Measurements from ENCODE around the gene ATOH8.
"Not testable (repeated sequence)": the region's sequence is repeated elsewhere in the genome, so short reads cannot be mapped to it uniquely, and the experiment has no call there.

Gene ATOH8

DNA sequence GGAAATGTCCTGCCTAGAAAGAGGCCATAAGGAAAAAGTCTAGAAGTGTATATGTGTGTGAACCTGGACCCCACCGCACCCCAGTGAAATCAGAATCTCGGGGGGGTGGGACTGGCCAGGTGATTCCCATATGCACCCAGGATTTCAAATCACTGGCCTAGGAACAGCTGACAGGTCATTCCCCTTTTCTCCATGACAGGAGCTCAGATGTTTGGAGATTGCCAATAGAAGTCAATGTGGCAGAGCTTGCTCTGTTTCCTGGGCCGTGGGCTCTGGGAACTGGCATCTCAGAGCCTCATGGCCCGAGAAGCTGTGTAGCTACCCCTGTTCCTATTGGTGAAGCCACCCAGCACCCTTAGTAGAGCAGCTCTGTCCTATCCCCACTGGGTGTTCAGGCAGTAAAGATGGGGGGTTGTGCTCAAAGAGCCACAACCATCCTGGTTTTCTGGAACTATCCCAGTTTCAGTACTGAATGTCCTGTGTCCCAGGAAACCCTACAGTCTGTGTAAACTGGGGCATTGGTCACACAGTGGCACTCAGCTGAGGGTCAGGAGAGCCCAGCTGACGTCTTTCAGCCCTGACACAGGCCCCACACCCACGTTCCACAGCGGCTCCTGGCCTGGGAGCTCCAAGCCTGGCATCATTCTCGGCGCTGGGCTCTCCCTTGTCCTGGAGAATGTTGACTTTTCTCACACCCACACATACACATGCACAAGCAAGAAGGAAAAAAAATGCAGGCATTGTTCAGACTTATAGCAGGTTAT lies 40.8 kb upstream of the ATOH8 start:
- no peak overlapping the region for H3K4me3 ChIP-seq
- no peak for DNase-seq (ENCODE audit: low spot score)
- H3K27ac ChIP-seq = peak overlapping the region; percentile 61 to 84
- TF ChIP-seq, protein P1, sequence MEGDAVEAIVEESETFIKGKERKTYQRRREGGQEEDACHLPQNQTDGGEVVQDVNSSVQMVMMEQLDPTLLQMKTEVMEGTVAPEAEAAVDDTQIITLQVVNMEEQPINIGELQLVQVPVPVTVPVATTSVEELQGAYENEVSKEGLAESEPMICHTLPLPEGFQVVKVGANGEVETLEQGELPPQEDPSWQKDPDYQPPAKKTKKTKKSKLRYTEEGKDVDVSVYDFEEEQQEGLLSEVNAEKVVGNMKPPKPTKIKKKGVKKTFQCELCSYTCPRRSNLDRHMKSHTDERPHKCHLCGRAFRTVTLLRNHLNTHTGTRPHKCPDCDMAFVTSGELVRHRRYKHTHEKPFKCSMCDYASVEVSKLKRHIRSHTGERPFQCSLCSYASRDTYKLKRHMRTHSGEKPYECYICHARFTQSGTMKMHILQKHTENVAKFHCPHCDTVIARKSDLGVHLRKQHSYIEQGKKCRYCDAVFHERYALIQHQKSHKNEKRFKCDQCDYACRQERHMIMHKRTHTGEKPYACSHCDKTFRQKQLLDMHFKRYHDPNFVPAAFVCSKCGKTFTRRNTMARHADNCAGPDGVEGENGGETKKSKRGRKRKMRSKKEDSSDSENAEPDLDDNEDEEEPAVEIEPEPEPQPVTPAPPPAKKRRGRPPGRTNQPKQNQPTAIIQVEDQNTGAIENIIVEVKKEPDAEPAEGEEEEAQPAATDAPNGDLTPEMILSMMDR (IDR thresholded peaks at IDR 0.05) = no peak

DNA sequence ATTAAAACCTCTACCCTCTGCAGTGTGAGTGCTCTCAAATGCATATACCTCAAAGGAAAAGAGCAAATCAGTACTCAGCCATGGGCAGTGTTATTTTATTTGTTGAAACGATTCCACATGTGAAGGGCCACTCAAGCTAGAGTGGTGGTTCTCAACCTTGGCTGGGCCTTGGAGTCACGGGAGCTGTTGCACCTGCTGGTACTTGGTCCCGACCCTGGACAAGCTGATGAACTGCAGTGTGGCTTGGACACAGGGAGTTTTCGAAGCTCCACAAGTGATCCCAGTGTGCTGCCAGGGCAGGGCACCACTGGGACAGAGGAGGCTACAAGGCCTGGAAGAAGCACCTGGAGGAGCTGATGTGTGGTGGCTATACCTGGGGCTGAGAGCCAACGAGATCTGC lies 40.0 kb upstream of the ATOH8 start:
- no peak for DNase-seq (ENCODE audit: low spot score)
- peak overlapping the region; percentile 61 to 84 for H3K27ac ChIP-seq
- H3K4me3 ChIP-seq = no peak overlapping the region
- TF ChIP-seq, protein P1 (IDR thresholded peaks at IDR 0.05) = no peak

DNA sequence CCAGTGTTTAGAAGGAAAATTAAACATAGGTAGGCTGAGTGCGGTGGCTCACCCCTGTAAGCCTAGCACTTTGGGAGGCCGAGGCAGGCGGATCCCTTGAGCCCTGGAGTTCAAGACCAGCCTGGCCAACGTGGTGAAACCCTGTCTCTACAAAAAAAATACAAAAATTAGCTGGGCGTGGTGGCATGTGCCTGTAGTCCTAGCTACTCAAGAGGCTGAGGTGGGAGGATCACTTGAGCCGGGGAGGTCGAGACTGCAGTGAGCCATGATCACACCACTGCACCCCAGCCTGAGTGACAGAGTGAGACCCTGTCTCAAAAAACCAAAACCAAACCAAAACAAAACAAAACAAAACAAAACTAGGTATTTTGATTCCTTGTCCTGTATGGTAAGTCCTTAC lies 39.4 kb upstream of the ATOH8 start:
- H3K27ac ChIP-seq = peak overlapping the region in 1 of 2 donors; percentile 84
- H3K4me3 ChIP-seq; DNase-seq (ENCODE audit: low spot score): not testable (repeated sequence)

DNA sequence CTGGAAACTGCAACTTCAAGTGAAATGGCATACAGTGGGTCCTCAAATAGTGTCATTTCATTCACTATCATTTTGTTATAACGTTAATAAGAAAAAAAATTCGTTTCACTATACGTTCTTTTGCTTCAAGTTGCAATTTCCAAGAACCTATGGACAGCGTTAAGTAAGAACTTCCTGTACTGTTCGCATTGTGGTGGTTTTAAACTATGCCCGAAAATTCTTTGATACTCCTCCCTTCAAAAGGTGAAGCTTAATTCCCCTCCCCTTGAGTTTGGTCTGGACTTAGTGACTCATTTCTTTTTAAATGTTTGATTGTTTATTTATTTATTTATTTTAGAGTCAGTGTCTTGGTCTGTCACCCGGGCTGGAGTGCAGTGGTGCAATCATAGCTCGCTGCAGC lies 39.0 kb upstream of the ATOH8 start:
- Histone ChIP-seq H3K4me3 (no peak overlapping the region), H3K27ac (no peak overlapping the region)
- TF ChIP-seq, protein P1 (IDR thresholded peaks at IDR 0.05) = no peak
- DNase-seq (ENCODE audit: low spot score) = no peak

DNA sequence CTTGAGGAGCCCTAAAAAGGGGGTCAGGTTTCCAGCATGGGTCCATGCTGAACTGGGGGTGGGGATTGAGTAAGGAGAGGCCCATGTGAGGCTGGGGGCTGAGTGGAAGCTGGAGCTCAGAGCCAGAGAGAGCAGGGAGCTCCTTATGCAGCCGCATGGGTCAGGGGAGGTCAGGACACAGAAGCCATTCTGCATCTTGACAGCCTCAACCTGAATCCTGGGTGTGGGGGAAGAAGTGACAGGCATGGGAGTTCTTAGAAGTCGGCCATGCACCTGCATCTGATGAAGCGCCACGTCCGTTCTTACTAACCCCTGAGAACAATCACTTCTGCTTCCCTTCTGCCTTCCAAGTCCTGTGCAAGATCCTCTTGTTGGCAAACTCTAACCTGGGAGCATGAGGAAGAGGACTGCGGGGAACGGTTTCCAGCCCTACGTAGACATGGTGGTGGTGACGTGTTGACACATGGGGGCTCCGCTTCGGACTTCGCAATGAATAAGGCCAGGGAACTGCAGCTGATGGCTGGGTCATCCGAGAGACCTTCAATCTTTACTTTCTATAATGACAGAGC lies 37.4 kb upstream of the ATOH8 start:
- peak; percentile 69 for DNase-seq (ENCODE audit: low spot score)
- H3K27ac ChIP-seq = no peak overlapping the region

DNA sequence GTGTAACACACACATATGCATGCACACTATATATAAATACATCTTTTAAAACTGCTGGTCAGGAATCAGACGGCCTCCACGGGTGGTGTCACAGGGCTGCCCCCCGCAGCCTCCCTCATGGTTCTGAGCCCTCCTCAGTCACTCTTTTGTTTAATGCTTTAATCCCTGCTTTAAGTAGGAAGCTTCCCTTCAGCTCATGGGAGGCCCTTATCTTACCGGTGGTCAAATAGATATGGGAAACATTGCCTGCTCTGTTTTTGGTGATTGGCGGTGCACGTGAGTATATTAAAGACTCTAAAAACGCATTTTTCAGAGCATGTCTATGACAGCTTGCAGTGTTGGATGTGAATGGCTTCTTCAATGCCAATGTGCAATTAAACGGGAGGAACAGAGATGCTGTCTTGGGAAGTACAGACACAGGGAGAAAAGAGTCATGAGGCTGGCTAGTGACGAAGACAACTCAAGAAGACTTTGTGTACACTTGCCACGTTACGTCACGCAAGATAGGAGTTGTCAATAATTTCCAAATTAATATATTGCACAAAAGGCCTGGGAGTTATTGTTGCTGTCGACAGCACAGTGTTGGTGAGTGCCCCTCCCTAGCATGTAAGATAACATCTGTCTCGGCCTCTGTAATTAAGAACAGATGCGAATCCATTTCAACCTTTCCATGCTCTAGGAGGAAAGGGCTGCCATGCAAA lies 36.3 kb upstream of the ATOH8 start:
- no peak overlapping the region for H3K4me3 ChIP-seq
- TF ChIP-seq, protein P1 (IDR thresholded peaks at IDR 0.05) = no peak
- H3K27ac ChIP-seq = no peak overlapping the region
- DNase-seq (ENCODE audit: low spot score) = peak; percentile 54

More for the DNA sequence above, 37.4 kb upstream of the ATOH8 start:
- no peak overlapping the region for H3K4me3 ChIP-seq
- TF ChIP-seq, protein P1 (IDR thresholded peaks at IDR 0.05) = no peak

DNA sequence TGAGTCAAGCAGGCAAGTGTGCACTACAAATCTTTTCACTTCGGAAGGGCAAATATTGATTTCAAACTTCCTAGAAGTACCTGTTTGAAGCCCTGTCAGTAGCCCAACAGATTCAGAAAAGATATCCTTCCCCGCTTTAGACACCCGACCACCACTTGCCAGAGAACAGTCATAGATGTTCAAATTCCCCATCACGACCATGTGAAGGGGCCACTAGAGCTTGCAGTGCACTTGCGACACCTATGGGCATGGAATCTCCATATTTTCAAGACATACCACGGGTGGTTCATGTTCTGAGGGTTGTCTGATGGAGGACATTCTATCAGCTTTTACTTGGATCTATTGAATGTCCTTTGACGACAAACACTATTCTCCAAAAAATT lies 35.8 kb upstream of the ATOH8 start:
- Histone ChIP-seq H3K4me3 (no peak overlapping the region), H3K27ac (no peak overlapping the region)
- DNase-seq (ENCODE audit: low spot score) = peak; percentile 61
- TF ChIP-seq, protein P1 (IDR thresholded peaks at IDR 0.05) = no peak
